ENCODE data around the gene FERMT2. TPM values are rescaled to one million over a fixed set of nuclear protein-coding genes. Genes with fewer than 3 reads are reported as not detected.

The FERMT2 gene
- total RNA-seq, 1 experiment from 2014 or later = 38.6 TPM

GRCh38 chr14:52885230-52885629, 65.6 kb downstream of the FERMT2 start:
- ATAC-seq = no peak
- ChIA-PET CTCF (no interaction called here), POLR2A (ENCODE audit: unreplicated experiment) (no interaction called here)
- no peaks in the 10 kb centered on the region for H4K20me1 ChIP-seq (ENCODE audit: low read length)
- BruUV-seq (replicated peaks) = no TSS peak
- H3K9ac ChIP-seq (ENCODE audit: low read length) = no peak overlapping the region
- H3K4me2 ChIP-seq (ENCODE audit: low read length) = no peak overlapping the region
- H3F3A ChIP-seq (ENCODE audit: low read length, unreplicated experiment) = no peaks in the 10 kb centered on the region
- TF ChIP-seq EZH2phosphoT487 (IDR thresholded peaks at IDR 0.05; ENCODE audit: borderline replicate concordance, low read length) (no peak), EZH2 (IDR thresholded peaks at IDR 0.05; ENCODE audit: low read length, unreplicated experiment) (no peak), CTCF (conservative IDR thresholded peaks at IDR 0.05; ENCODE audit: low read depth, low read length) (no peak)
- H3K79me2 ChIP-seq (ENCODE audit: low read length) = no peaks in the 10 kb centered on the region
- DNase-seq = no peak
- no peaks in the 10 kb centered on the region for H3K4me1 ChIP-seq (ENCODE audit: insufficient read depth, low read length)
- H3K4me3 ChIP-seq (ENCODE audit: low read length) = no peak overlapping the region
- no peak overlapping the region for H3K27ac ChIP-seq (ENCODE audit: low read length)
- H3K9me3 ChIP-seq (ENCODE audit: low read length) = no peaks in the 10 kb centered on the region
- H3K36me3 ChIP-seq (ENCODE audit: low read depth, low read length) = peaks cover 2% of the 10 kb centered on the region; the same call in 1 of the 2 replicates
- H3K9me2 ChIP-seq (replicated peaks; ENCODE audit: low read length) = no peaks in the 10 kb centered on the region
- H3K27me3 ChIP-seq (ENCODE audit: low read length) = no peaks in the 10 kb centered on the region
- intact Hi-C loops (cut with micrococcal nuclease) = no loop called here
- no peak overlapping the region for H2AFZ ChIP-seq (ENCODE audit: low read length)

GRCh38 chr14:52883658-52884057, 67.2 kb downstream of the FERMT2 start:
- intact Hi-C loops (cut with micrococcal nuclease) = loop anchor here (5.0 kb wide), 1 partner anchor 69 kb away; the partner anchor contains the start of gene FERMT2
- H2AFZ ChIP-seq (ENCODE audit: low read length) = no peak overlapping the region

More at GRCh38 chr14:52883658-52884057, 67.2 kb downstream of the FERMT2 start:
- TF ChIP-seq EZH2 (IDR thresholded peaks at IDR 0.05; ENCODE audit: low read length, unreplicated experiment) (no peak), EZH2phosphoT487 (IDR thresholded peaks at IDR 0.05; ENCODE audit: borderline replicate concordance, low read length) (no peak), CTCF (conservative IDR thresholded peaks at IDR 0.05; ENCODE audit: low read depth, low read length) (no peak)
- ChIA-PET POLR2A (ENCODE audit: unreplicated experiment) (no interaction called here), CTCF (no interaction called here)
- Histone ChIP-seq H3K79me2 (ENCODE audit: low read length) (no peaks in the 10 kb centered on the region), H3K36me3 (ENCODE audit: low read depth, low read length) (no peaks in the 10 kb centered on the region), H3K9me2 (replicated peaks; ENCODE audit: low read length) (no peaks in the 10 kb centered on the region), H3K27ac (ENCODE audit: low read length) (no peak overlapping the region), H3K4me3 (ENCODE audit: low read length) (no peak overlapping the region), H3K9me3 (ENCODE audit: low read length) (no peaks in the 10 kb centered on the region), H3K4me2 (ENCODE audit: low read length) (no peak overlapping the region), H3K9ac (ENCODE audit: low read length) (no peak overlapping the region), H4K20me1 (ENCODE audit: low read length) (no peaks in the 10 kb centered on the region), H3K4me1 (ENCODE audit: insufficient read depth, low read length) (no peaks in the 10 kb centered on the region), H3F3A (ENCODE audit: low read length, unreplicated experiment) (no peaks in the 10 kb centered on the region), H3K27me3 (ENCODE audit: low read length) (no peaks in the 10 kb centered on the region)
- DNase-seq (no peak), ATAC-seq (no peak; the same call in 1 of the 2 replicates)
- no TSS peak for BruUV-seq (replicated peaks)
